Lower leg skin (tissue), 4 donors: ENCODE data around the gene MRPS2. TPM values are rescaled to one million over a fixed set of nuclear protein-coding genes. Genes with fewer than 3 reads are reported as not detected.

Experiments used
- DNase-seq, 2 donors: peaks; one replicate each; pipeline ENCODE4 v3.0.0-alpha.2; 2019; ENCODE audit warnings: low spot score in 2 of 2
- H3K4me3 ChIP-seq: fragments of 200-600 bp; sonication (generic); 2 replicates; pipeline ENCODE4 v1.5.1; 2017; ENCODE audit warnings: mild to moderate bottlenecking, low read depth; ENCODE audit not compliant: poor library complexity, severe bottlenecking
- CTCF ChIP-seq, 3 donors: fragments of 450-650 bp; IDR thresholded peaks; one replicate each; pipeline ENCODE4 v1.5.1; 2016; ENCODE audit warnings: antibody characterized with exemption in 3 of 3, mild to moderate bottlenecking in 3 of 3, moderate library complexity in 2 of 3
- POLR2A ChIP-seq, 2 donors: fragments of 450-650 bp; IDR thresholded peaks; one replicate each; pipeline ENCODE4 v1.6.1; 2016 to 2017; ENCODE audit warnings: antibody characterized with exemption in 2 of 2, mild to moderate bottlenecking in 1 of 2, moderate library complexity in 1 of 2
- WGBS, 2 donors: methylation state at CpG; one replicate each; pipeline ENCODE4 v1.1.5; 2018; 5-methylcytosine and 5-hydroxymethylcytosine counted together
- intact Hi-C: fragments of 100-400 bp; cut with DNase I; formaldehyde crosslinking; loops from one replicate; pipeline ENCODE4 v1.15.0; 2023; ENCODE audit warnings: low total_unique reads
- total RNA-seq, 4 donors: library from RNA; depleted of rRNA; stranded (reverse); fragments of >200 nt; gene quantifications; one replicate each; pipeline ENCODE4 v1.1.0, GENCODE V29; 2016

Gene MRPS2
- total RNA-seq, 4 donors from 2014 or later: 41.3 to 61.6 (median 49.7) TPM

DNA sequence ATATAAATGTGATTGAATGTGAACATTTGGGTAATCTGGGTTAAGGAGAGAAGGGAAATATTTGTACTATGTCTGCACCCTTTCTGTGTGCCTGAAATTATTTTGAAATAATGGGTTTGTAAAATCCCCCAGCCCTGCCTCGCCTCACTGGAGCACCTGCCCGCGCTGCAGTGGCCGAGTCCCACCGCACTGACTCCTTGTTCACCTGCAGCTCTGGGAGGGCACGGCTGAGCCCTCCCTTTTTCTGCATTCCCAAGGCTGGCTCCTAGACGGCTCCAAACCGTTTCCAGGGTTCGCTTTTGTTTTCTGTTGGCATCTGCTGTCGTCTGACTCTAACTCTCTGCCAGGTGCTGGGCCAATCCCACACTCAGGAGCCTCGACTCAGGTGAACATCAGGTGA is 38.5 kb upstream of the MRPS2 start:
- WGBS, 2 donors: 58 to 59% methylated on average over 11 of the region's 11 CpGs
- no peak for DNase-seq
- no peak overlapping the region for H3K4me3 ChIP-seq
- intact Hi-C loops: no loop called here
- TF ChIP-seq POLR2A (IDR thresholded peaks at IDR 0.05): no peak

- intact Hi-C loops: no loop called here
- no peak for TF ChIP-seq POLR2A (IDR thresholded peaks at IDR 0.05)
- TF ChIP-seq CTCF (IDR thresholded peaks at IDR 0.05): no peak
- no peak for DNase-seq
- 49 to 52% methylated on average over 3 of the region's 3 CpGs for WGBS, 2 donors
- H3K4me3 ChIP-seq: no peak overlapping the region
Observed at GRCh38 chr9:135463140-135463539, 37.3 kb upstream of the MRPS2 start.

- DNase-seq: no peak
- intact Hi-C loops: no loop called here
- WGBS, 2 donors: 92 to 94% methylated on average over 7 of the region's 7 CpGs
- TF ChIP-seq POLR2A (IDR thresholded peaks at IDR 0.05) (no peak), CTCF (IDR thresholded peaks at IDR 0.05) (no peak)
- H3K4me3 ChIP-seq: no peak overlapping the region
Observed at GRCh38 chr9:135464181-135464580, 36.3 kb upstream of the MRPS2 start.

- intact Hi-C loops: no loop called here
- 29 to 47% methylated on average over 16 of the region's 16 CpGs for WGBS, 2 donors
- no peak for DNase-seq
- no peak for TF ChIP-seq POLR2A (IDR thresholded peaks at IDR 0.05)
- TF ChIP-seq CTCF (IDR thresholded peaks at IDR 0.05): no peak
- no peak overlapping the region for H3K4me3 ChIP-seq
Observed at GRCh38 chr9:135468854-135469521, 31.5 kb upstream of the MRPS2 start.

DNA sequence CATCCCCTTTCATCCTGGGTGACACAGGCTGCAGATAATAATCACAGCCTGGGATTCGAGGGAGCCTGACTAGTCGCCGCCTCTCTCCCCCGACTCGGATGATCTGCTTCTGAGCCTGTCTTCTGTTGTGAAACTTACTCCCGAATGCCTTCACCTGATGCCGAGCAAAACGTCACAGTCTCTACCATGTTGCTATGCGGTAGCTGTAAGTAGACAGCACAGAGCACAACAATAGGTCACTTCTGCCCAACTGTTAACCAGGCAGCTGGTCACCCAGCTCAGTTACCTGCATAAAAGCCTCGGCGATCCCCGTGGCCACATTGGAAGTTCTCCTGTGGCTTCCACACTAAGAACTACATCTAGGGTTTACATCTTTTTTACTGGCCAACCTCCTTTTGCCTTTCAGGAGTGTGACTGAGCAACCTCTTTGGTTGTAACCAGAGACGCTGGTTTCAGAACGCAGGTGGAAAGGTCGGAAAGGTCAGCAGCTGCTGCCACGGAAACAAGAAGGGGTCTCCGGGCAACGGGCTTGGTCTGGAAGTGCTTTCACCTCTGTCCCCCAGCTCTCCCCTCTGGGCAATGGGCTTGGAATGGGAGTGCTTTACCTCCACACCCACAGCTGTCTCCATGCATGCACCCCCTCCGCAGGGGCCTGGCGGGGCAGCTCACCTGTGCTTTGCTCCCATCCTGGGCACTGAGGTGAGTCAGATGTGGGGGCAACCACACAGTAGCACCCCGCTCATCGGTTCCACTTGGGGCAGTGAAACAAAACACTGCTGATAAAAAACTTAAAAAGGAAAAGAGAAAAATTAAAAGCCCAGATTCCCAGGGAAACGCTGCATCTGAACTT is 28.5 kb upstream of the MRPS2 start:
- no peak for DNase-seq
- WGBS, 2 donors: 72 to 77% methylated on average over 23 of the region's 23 CpGs
- H3K4me3 ChIP-seq: no peak overlapping the region
- intact Hi-C loops: no loop called here
- no peak for TF ChIP-seq CTCF (IDR thresholded peaks at IDR 0.05)
- TF ChIP-seq POLR2A (IDR thresholded peaks at IDR 0.05): no peak

- DNase-seq: no peak
- intact Hi-C loops: no loop called here
- TF ChIP-seq CTCF (IDR thresholded peaks at IDR 0.05) (no peak), POLR2A (IDR thresholded peaks at IDR 0.05) (no peak)
- no peak overlapping the region for H3K4me3 ChIP-seq
- WGBS, 2 donors: 78 to 83% methylated on average over 6 to 12 of the region's 12 CpGs
Observed at GRCh38 chr9:135473972-135474543, 26.4 kb upstream of the MRPS2 start.
